Activated CD4-positive, alpha-beta T cell treated with anti-CD3 and anti-CD28 coated beads, Interleukin-2, amount 10 ng/mL, durations not matched to agents 24 days and 14 days (primary cell): Measurements from ENCODE around the gene SESN1. TPM values are rescaled to one million over a fixed set of nuclear protein-coding genes. Genes with fewer than 3 reads are reported as not detected.

ENCODE experiments used
- DNase-seq: peaks from one replicate; pipeline ENCODE4 v3.0.0; 2022
- H3K27ac Mint-ChIP-seq: one replicate; pipeline ENCODE4 v1.8.0; 2022; ENCODE audit warnings: mild to moderate bottlenecking, mixed read lengths
- H3K27me3 Mint-ChIP-seq: one replicate; pipeline ENCODE4 v1.8.0; 2022; ENCODE audit warnings: mixed read lengths
- H3K36me3 Mint-ChIP-seq: one replicate; pipeline ENCODE4 v1.8.0; 2022; ENCODE audit warnings: low read depth, mild to moderate bottlenecking, mixed read lengths
- H3K4me1 Mint-ChIP-seq: one replicate; pipeline ENCODE4 v1.8.0; 2021; ENCODE audit warnings: mixed read lengths
- H3K4me3 Mint-ChIP-seq: one replicate; pipeline ENCODE4 v1.8.0; 2022; ENCODE audit warnings: mild to moderate bottlenecking, moderate library complexity, mixed read lengths
- H3K9me3 Mint-ChIP-seq: one replicate; pipeline ENCODE4 v1.8.0; 2021; ENCODE audit warnings: mixed read lengths
- intact Hi-C: fragments of 100-400 bp; cut with micrococcal nuclease; formaldehyde crosslinking; loops from one replicate; pipeline ENCODE4 v1.15.1; 2023
- total RNA-seq: library from RNA; stranded (reverse); gene quantifications from 2 replicates; pipeline ENCODE4 v1.2.3, GENCODE V29; 2022

The SESN1 gene
- total RNA-seq, 1 donor from 2014 or later: 11.5 TPM

DNA sequence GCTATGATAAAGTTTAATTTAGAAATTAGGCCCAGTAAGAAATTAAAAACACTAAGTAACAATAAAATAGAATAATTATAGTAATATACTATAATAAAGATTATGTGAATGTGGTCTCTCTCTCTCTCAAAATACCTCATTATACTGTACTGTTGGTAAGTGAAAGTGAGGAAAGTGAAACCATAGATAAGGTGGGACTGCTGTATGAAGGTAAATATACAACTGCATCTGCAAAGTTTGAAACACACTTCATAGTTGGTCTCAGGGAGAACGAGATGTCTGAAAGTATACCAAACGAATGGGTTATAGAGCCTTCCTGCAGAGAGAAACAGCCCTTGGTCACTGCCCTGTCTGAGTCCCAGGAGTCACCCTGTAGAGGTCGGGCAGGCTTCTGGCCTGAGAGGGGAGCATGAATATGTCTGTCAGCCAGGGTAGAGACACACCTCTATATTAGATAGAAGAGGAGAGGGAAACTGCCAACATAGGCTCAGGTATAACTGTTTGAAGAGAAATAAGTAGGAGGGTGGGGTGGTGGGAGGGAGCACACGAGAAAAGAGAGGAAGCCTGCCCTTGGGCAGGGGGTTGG lies 31.8 kb downstream of the SESN1 start:
- no peak overlapping the region for H3K4me3 Mint-ChIP-seq
- H3K27ac Mint-ChIP-seq: no peak overlapping the region
- no peaks in the 10 kb centered on the region for H3K9me3 Mint-ChIP-seq
- intact Hi-C loops: no loop called here
- peaks cover 2% of the 10 kb centered on the region for H3K27me3 Mint-ChIP-seq
- peaks cover 9% of the 10 kb centered on the region for H3K4me1 Mint-ChIP-seq
- no peak for DNase-seq
- H3K36me3 Mint-ChIP-seq: no peaks in the 10 kb centered on the region

DNA sequence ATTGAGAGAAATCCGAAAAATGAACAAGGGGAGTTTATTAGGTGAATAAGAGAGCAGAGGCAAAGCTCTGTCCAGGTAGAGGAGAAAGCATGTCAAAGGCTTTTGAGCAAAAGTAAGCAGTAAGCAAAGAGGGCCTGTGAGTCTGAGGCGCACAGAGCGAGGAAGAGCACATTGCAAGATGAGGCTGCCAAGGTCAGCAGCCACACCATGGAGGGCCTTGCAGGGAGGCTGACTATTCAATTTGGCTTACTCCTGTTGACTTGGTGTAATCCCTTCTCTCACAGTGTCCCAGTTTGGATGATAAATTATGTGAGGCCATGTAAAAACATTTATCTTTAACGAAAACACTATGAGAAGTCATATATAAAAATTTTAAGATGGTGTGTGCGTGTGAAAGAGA lies 32.4 kb downstream of the SESN1 start:
- no peak overlapping the region for H3K4me3 Mint-ChIP-seq
- no peak for DNase-seq
- peaks cover 2% of the 10 kb centered on the region for H3K27me3 Mint-ChIP-seq
- no peaks in the 10 kb centered on the region for H3K9me3 Mint-ChIP-seq
- no peak overlapping the region for H3K27ac Mint-ChIP-seq
- intact Hi-C loops: no loop called here
- H3K36me3 Mint-ChIP-seq: no peaks in the 10 kb centered on the region
- peaks cover 9% of the 10 kb centered on the region for H3K4me1 Mint-ChIP-seq

- Mint-ChIP-seq H3K27me3 (peaks cover 6% of the 10 kb centered on the region), H3K36me3 (no peaks in the 10 kb centered on the region), H3K4me3 (no peak overlapping the region), H3K27ac (no peak overlapping the region), H3K4me1 (peaks cover 9% of the 10 kb centered on the region), H3K9me3 (no peaks in the 10 kb centered on the region)
- intact Hi-C loops: no loop called here
- DNase-seq: no peak
These were observed 34.1 kb downstream of the SESN1 start for GRCh38 chr6:109060571-109060970.

DNA sequence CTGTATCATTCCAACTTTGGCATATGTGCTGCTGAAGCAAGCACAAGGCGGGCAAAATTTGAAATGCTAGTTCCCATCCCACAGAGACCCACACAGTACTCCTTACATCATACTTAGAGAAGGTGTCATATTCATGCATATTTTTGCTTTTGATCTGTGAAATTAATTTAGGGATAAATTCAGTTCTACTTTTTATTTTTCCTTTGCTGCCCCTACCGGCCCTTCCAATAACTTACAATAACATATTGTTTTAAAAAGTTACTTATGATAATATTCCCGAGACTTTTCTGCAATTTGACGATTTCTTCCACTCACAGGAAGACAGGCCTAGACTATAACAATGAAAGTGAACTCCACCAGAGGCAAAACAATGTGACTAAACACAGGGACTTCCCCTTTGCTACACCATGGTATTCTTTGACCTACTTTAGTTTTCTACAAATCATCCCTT lies 35.0 kb downstream of the SESN1 start:
- H3K4me3 Mint-ChIP-seq: no peak overlapping the region
- DNase-seq: peak; percentile 64
- H3K9me3 Mint-ChIP-seq: no peaks in the 10 kb centered on the region
- peaks cover 9% of the 10 kb centered on the region for H3K4me1 Mint-ChIP-seq
- no peaks in the 10 kb centered on the region for H3K36me3 Mint-ChIP-seq
- intact Hi-C loops: loop anchor here (2.0 kb wide), 1 partner anchor 51 kb away; no protein-coding TSS in a partner anchor
- H3K27me3 Mint-ChIP-seq: peaks cover 8% of the 10 kb centered on the region
- H3K27ac Mint-ChIP-seq: peak overlapping the region; percentile 5

GRCh38 chr6:109059153-109059552 lies 35.5 kb downstream of the SESN1 start:
- Mint-ChIP-seq H3K4me1 (peaks cover 7% of the 10 kb centered on the region), H3K4me3 (no peak overlapping the region), H3K27ac (no peak overlapping the region), H3K9me3 (no peaks in the 10 kb centered on the region), H3K27me3 (peaks cover 8% of the 10 kb centered on the region), H3K36me3 (no peaks in the 10 kb centered on the region)
- no peak for DNase-seq
- intact Hi-C loops: loop anchor here (2.0 kb wide), 1 partner anchor 50 kb away; no protein-coding TSS in a partner anchor

DNA sequence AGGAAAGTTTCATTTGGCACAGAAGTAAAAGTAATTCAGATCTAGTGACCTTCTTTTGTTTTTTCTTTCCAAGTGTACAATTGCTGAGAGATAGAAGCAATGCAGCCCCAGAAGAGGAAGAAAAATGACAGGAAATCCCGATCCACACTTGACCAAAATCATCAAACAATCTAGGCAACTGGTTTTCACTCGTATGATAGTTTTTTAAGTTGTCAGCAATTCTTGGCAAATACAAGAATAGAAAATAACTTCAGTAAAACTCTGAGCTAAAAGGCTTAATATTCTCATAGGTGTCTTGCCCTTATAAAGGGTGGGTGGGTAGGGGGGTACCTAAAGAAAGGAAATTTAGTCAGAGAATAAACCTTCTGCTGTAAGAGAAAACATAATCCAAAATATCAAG lies 36.0 kb downstream of the SESN1 start:
- H3K27me3 Mint-ChIP-seq: peaks cover 8% of the 10 kb centered on the region
- H3K9me3 Mint-ChIP-seq: no peaks in the 10 kb centered on the region
- intact Hi-C loops: loop anchor here (2.0 kb wide), 1 partner anchor 50 kb away; no protein-coding TSS in a partner anchor

GRCh38 chr6:109056661-109057060 lies 38.0 kb downstream of the SESN1 start:
- Mint-ChIP-seq H3K4me3 (no peak overlapping the region), H3K9me3 (no peaks in the 10 kb centered on the region), H3K27me3 (peaks cover 11% of the 10 kb centered on the region), H3K27ac (no peak overlapping the region), H3K4me1 (peaks cover 4% of the 10 kb centered on the region), H3K36me3 (no peaks in the 10 kb centered on the region)
- no peak for DNase-seq
- intact Hi-C loops: no loop called here

More for the DNA sequence above, 36.0 kb downstream of the SESN1 start:
- Mint-ChIP-seq H3K4me1 (peaks cover 7% of the 10 kb centered on the region), H3K27ac (no peak overlapping the region), H3K4me3 (no peak overlapping the region), H3K36me3 (no peaks in the 10 kb centered on the region)
- no peak for DNase-seq

DNA sequence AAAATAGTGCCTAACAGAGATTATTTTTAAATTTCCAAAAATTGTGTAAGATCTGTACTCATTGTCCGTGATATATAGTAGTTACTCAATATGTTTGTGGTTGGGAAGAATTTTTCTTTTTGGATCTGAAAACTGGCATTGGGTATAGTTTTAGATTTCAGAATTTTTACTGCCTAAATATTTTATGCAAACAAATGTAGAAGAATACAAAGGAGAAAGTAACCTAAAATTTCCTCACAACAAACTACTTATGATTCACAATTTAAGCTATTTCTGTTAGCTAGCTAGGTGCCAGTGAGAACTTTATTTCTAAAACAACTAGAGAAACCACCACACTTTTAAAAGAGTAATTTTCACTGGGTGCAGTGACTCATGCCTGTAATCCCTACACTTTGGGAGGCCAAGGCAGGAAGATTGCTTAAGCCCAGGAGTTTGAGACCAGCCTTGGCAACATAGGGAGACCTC lies 38.8 kb downstream of the SESN1 start:
- peaks cover 11% of the 10 kb centered on the region for H3K27me3 Mint-ChIP-seq
- DNase-seq: no peak
- no peak overlapping the region for H3K27ac Mint-ChIP-seq
- no peaks in the 10 kb centered on the region for H3K9me3 Mint-ChIP-seq
- intact Hi-C loops: no loop called here
- H3K36me3 Mint-ChIP-seq: no peaks in the 10 kb centered on the region
- no peak overlapping the region for H3K4me3 Mint-ChIP-seq
- H3K4me1 Mint-ChIP-seq: peaks cover 4% of the 10 kb centered on the region

DNA sequence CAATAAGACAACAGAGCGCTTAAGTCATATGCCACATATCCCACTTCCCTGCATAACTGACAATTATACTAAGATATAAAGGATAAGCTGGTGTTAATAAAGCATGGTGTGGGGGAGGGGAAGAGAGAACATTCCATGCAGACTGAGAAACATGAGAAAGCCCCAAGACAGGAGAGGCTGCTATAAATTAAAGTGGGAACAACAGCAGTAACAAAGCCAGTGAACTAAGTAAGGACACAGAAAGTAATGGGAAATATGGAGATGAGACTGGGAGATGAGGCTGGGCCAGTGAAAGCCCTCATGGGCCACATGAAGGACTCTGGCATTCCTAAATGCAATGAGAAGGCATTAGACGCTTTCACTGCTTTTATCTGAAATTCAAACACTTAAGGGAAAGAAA lies 41.3 kb downstream of the SESN1 start:
- Mint-ChIP-seq H3K27ac (no peak overlapping the region), H3K36me3 (peaks cover 2% of the 10 kb centered on the region), H3K27me3 (peaks cover 11% of the 10 kb centered on the region), H3K4me3 (no peak overlapping the region), H3K4me1 (peaks cover 2% of the 10 kb centered on the region), H3K9me3 (peaks cover 4% of the 10 kb centered on the region)
- intact Hi-C loops: no loop called here
- no peak for DNase-seq

GRCh38 chr6:109052852-109053251 lies 41.8 kb downstream of the SESN1 start:
- Mint-ChIP-seq H3K9me3 (peaks cover 4% of the 10 kb centered on the region), H3K36me3 (peaks cover 2% of the 10 kb centered on the region), H3K4me3 (no peak overlapping the region), H3K27ac (no peak overlapping the region), H3K4me1 (peaks cover 5% of the 10 kb centered on the region), H3K27me3 (peaks cover 11% of the 10 kb centered on the region)
- intact Hi-C loops: no loop called here
- no peak for DNase-seq

DNA sequence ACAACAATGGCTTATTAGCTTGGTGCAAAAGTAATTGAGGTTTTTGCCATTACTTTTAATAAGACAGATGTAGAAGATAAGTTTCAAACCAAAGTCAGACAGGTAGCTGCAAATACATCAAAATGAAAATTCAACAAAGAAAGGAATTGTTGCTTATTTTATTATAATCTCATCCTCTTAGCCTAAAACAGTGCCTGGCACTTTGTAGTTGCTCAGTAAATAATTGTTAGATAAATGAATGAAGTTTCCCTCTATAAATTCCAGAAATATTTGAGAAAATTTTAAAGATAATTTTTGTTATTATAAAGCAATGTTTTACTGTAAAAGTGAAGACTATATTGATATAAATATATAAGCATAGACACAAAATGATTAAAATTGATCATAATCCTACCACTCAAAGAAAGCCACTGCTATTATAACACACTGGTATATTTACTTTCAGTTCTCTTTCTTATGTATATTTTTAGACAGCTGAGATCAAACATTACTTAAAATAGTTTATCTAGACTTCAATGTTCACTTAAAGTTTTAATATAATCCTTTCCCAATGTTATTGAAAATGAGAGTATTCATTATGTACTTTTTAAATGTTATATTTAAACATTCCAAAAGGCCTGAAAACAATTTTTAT lies 42.5 kb downstream of the SESN1 start:
- no peak overlapping the region for H3K27ac Mint-ChIP-seq
- H3K4me1 Mint-ChIP-seq: peaks cover 5% of the 10 kb centered on the region
- peaks cover 4% of the 10 kb centered on the region for H3K9me3 Mint-ChIP-seq
- DNase-seq: no peak
- H3K27me3 Mint-ChIP-seq: peaks cover 11% of the 10 kb centered on the region
- intact Hi-C loops: no loop called here
- peaks cover 2% of the 10 kb centered on the region for H3K36me3 Mint-ChIP-seq
- no peak overlapping the region for H3K4me3 Mint-ChIP-seq

GRCh38 chr6:109051301-109052017 lies 43.2 kb downstream of the SESN1 start:
- DNase-seq: no peak
- H3K36me3 Mint-ChIP-seq: peaks cover 2% of the 10 kb centered on the region
- H3K4me3 Mint-ChIP-seq: no peak overlapping the region
- H3K27me3 Mint-ChIP-seq: peaks cover 8% of the 10 kb centered on the region
- intact Hi-C loops: no loop called here
- H3K4me1 Mint-ChIP-seq: peaks cover 5% of the 10 kb centered on the region
- H3K9me3 Mint-ChIP-seq: peaks cover 4% of the 10 kb centered on the region
- H3K27ac Mint-ChIP-seq: no peak overlapping the region

GRCh38 chr6:109050447-109051102 lies 44.1 kb downstream of the SESN1 start:
- H3K36me3 Mint-ChIP-seq: peaks cover 2% of the 10 kb centered on the region
- no peak overlapping the region for H3K4me3 Mint-ChIP-seq
- peaks cover 8% of the 10 kb centered on the region for H3K27me3 Mint-ChIP-seq
- no peak overlapping the region for H3K27ac Mint-ChIP-seq
- DNase-seq: no peak
- intact Hi-C loops: no loop called here
- peaks cover 5% of the 10 kb centered on the region for H3K4me1 Mint-ChIP-seq
- H3K9me3 Mint-ChIP-seq: peaks cover 4% of the 10 kb centered on the region

DNA sequence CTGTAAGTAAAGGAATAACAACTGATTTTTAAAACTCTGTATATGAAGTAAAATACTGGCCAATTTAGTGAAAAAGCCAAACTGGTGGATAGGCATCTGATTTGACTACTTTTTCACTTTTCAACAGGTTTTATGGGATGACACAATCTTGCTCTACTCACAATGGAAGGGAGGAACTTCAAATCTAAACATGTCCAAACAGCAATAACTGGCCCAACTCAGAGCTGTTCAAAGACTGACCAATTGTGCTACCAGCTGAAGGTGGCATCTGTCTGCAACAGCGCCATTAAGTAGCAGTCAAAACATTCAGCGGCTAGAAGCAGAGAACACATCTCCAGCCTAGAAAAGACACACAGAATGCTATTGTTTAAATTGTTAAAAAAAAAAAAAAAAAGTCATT lies 44.6 kb downstream of the SESN1 start:
- peaks cover 5% of the 10 kb centered on the region for H3K4me1 Mint-ChIP-seq
- peaks cover 4% of the 10 kb centered on the region for H3K9me3 Mint-ChIP-seq
- H3K27me3 Mint-ChIP-seq: peaks cover 8% of the 10 kb centered on the region
- peaks cover 2% of the 10 kb centered on the region for H3K36me3 Mint-ChIP-seq
- H3K4me3 Mint-ChIP-seq: no peak overlapping the region
- DNase-seq: no peak
- no peak overlapping the region for H3K27ac Mint-ChIP-seq
- intact Hi-C loops: no loop called here
